Stomach (tissue), 4 donors: Measurements from ENCODE around the gene CBR4.

Source experiments
- EP300 ChIP-seq: sonication (generic); formaldehyde crosslinking; IDR thresholded peaks from one replicate; pipeline ENCODE4 v1.6.1; 2017; ENCODE audit warnings: antibody characterized with exemption
- POLR2A ChIP-seq, 4 donors: fragments of 450-650 bp; IDR thresholded peaks; one replicate each; pipeline ENCODE4 v1.6.1; 2016; ENCODE audit warnings: antibody characterized with exemption in 4 of 4, control low read depth in 2 of 4, mild to moderate bottlenecking in 1 of 4, moderate library complexity in 1 of 4
- TF ChIP-seq, protein P1 (sequence below), 7 experiments: fragments of 450-650 bp in 4 of 7; fragments of 200-600 bp in 3 of 7; sonication (generic) in 3 of 7; IDR thresholded peaks; one replicate each; pipeline ENCODE4 v1.5.1; 2016 to 2019; ENCODE audit warnings: antibody characterized with exemption in 7 of 7, control low read depth in 2 of 7, mild to moderate bottlenecking in 1 of 7

DNA sequence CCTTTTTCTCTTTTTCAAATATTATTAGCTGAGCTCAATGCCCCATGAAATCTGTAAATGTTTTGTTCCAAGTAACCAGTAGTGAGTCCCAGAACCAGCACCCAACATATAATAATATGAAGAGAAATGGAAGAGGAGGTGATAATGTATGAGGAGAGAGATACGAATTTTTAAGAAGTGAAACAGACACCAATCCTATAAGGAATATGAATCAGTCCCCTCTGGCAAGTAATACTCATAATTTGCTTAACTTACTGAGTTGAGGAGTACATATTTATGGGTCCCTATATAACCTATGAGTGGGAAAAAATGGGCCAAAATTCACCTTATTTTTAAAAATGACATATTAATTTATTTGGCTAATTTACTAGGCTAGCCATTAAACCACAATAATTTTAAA lies 8.4 kb upstream of the CBR4 start:
- no peak for TF ChIP-seq EP300
- TF ChIP-seq, protein P1, sequence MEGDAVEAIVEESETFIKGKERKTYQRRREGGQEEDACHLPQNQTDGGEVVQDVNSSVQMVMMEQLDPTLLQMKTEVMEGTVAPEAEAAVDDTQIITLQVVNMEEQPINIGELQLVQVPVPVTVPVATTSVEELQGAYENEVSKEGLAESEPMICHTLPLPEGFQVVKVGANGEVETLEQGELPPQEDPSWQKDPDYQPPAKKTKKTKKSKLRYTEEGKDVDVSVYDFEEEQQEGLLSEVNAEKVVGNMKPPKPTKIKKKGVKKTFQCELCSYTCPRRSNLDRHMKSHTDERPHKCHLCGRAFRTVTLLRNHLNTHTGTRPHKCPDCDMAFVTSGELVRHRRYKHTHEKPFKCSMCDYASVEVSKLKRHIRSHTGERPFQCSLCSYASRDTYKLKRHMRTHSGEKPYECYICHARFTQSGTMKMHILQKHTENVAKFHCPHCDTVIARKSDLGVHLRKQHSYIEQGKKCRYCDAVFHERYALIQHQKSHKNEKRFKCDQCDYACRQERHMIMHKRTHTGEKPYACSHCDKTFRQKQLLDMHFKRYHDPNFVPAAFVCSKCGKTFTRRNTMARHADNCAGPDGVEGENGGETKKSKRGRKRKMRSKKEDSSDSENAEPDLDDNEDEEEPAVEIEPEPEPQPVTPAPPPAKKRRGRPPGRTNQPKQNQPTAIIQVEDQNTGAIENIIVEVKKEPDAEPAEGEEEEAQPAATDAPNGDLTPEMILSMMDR (IDR thresholded peaks at IDR 0.05), result no peak
- TF ChIP-seq POLR2A (IDR thresholded peaks at IDR 0.05), result no peak
